Germinal center (tissue), 1 donor: ENCODE measurements around the gene C3.
A peak's percentile ranks its signal among the peaks of the same experiment; 100 is the strongest.
"Not testable (repeated sequence)": the region's sequence is repeated elsewhere in the genome, so short reads cannot be mapped to it uniquely, and the experiment has no call there.

Experiments used
- DNase-seq: peaks from one replicate; pipeline ENCODE4 v3.0.0; 2012; ENCODE audit warnings: mixed read lengths, low spot score

Gene C3

DNA sequence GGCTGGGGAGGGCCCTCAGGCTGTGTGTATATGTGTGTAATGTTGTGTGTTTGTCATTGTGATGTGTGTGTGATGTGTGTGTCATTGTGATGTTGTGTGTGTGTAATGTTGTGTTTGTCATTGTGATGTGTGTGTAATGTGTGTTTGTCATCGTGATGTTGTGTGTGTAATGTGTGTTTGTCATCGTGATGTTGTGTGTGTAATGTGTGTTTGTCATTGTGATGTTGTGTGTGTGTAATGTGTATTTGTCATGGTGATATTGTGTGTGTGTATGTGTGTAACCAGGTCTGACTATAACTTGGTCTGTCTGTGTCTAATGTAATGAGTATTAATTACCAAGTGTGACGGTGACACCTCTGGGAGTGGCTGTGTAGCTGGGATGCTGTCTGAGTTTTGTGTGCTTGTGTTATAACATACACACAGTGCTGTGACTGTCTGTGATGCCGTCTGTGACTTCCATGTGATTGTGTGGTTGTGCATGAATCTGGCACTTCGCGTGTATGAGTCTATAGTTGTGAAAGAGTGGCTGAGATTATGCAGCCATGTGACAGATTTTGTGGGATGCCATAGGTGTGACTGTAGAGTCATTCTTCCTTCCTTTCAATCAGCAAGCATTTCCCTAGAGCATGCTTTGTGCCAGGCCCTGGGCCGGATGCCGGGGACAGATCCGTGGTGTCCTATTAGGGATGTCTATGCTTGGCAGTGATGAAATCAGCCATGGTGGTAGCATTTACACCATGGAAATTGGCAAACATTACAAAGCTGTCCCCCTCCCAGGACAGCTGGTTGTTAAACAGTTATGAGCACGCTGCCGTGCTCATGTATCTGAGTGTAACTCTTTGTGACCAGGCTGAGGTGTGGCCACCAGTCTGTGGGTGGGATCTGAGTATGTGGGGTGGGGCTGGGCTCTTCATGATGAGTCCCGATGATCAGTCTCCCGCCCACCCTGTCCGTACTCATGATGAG lies 56.9 kb downstream of the C3 start:
- DNase-seq, result no peak

DNA sequence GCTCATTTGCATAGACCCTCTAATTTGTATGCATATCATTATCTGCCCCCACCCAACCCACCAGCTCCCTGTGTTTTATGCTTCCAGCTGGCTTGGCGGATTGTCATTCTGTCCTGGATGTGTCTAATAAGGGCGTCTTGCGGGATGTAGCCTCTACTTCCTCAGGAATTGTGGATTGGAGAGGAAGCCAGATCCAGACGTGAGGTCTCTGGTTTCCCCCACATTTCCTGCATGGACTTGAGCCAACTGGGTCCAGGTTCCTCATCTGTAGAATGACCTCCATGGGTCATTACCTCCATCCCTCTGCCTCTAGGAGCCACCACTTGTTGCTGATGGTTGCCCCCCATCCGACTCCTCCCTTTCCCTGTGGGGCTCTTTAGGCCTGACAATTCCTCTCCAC lies 57.7 kb downstream of the C3 start:
- no peak for DNase-seq

DNA sequence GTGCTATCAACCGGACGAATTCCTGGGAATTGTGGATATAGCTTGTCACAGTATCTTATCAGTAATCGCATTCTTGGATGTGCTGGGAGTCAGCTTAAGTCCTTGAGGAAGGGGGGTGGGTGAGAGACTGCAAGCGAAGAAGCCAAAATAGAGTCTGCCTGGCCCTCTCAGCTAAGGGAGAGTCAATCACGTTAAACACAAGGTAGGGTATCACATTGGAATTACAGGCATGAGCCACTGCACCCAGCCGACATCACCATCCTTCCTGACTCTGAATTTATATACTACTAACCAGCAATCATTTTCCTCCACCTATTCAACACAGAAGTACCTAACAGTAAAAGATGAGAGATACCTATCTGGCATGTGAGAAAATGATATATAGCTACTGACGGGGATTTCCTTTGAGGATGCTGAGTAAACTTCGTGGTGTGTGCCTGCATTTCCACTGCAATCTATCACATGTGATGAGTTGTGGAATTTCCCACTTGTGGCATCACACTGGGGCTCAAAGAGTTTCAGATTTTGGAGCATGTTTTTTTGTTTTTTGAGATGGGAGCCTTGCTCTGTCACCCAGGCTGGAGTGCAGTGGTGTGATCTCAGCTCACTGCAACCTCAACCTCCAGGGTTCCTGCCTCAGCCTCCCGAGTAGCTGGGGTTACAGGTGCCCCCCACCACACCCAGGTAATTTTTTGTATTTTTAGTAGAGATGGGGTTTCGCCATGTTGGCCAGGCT lies 58.8 kb downstream of the C3 start:
- DNase-seq, result not testable (repeated sequence)

DNA sequence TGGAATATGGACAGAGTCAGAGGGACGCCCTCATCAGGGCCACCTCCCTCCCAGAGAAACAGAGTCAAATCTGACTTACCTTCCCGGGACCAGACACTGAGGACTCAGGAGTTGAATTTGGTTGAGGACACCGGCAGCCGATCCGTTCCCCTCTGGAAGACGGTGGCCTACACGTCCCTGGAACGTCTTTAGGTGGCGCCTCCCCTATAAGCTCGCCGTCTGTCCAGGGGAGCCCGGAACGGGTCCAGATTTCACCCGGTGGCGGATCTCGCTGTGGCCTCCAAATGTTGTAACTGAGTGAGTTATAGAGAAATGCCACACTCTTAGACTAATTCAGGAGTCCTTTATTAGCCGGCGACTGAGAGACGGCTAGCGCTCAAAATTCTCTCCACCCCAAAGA lies 59.5 kb downstream of the C3 start:
- no peak for DNase-seq

DNA sequence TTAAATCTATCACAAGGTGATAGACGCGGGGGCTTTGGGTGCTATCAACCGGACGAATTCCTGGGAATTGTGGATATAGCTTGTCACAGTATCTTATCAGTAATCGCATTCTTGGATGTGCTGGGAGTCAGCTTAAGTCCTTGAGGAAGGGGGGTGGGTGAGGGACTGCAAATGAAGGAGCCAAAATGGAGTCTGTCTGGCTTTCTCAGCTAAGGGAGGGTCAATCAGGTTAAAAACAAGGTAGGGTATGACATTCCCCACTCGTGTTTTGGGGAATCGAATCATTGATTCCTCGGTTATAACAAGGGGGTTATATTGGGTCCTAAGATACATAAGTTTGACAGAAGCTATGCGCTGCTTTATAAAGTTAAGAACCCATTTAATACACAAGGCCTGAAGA lies 64.1 kb downstream of the C3 start:
- not testable (repeated sequence) for DNase-seq

DNA sequence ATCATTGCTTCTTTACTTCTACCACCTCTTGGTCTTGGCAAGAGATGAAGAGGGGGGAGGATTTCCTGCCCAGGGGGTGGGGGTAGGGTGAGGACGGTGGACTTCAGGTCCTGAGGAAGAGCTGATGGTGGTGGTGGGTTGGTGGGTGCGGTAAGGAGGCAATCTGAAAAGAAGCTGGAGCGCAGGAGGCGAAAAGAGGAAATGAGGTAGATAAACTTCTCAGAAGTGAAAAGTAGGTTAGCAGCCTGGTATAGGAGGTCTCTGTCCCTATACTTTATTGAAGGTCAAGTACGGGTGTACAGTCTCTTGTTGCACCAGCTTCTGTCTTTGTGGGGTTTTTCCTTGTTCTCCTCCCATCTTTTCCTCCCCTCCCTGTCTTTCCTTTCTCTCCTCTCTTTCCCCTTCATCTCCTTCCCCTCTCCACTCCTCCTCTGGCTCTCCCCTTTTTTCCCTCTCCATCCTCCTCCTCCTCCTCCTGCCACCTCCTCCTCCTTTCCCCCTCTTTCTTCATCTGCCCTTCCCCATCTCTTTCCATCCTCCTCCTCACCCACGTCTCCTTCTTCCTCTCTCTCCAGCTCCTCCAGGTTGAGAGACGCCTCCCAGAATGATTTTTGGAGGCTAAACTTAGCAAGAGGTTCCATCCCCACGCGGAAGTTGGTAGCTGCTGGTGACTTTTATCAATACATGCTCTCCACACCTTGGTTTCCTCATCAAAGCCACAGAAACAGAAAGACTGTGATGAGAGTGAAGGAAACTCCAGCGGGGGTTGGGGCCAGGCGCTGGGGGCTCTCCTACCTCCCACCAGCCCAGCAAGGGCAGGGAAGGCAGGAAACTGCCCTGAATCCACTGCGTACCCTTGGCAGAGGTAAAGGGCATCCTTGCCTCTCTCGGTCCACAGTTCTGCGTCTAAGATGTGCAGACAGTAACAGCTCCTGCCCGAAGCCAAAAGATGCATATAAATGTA lies 65.8 kb downstream of the C3 start:
- no peak for DNase-seq

DNA sequence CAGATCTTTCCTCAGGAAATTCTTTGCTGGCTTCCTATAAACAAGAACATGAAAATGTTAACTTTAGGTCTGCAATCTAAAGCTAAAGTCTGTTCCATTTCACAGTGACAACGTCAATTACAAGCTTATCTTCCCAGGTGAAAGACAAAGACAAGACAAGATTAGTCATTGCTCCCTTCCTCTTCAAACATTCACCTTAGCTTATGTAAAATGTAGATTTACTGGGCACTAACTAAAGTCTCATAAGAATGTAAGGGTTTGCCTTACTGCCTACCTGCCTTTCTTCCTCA lies 67.7 kb downstream of the C3 start:
- DNase-seq, result no peak

DNA sequence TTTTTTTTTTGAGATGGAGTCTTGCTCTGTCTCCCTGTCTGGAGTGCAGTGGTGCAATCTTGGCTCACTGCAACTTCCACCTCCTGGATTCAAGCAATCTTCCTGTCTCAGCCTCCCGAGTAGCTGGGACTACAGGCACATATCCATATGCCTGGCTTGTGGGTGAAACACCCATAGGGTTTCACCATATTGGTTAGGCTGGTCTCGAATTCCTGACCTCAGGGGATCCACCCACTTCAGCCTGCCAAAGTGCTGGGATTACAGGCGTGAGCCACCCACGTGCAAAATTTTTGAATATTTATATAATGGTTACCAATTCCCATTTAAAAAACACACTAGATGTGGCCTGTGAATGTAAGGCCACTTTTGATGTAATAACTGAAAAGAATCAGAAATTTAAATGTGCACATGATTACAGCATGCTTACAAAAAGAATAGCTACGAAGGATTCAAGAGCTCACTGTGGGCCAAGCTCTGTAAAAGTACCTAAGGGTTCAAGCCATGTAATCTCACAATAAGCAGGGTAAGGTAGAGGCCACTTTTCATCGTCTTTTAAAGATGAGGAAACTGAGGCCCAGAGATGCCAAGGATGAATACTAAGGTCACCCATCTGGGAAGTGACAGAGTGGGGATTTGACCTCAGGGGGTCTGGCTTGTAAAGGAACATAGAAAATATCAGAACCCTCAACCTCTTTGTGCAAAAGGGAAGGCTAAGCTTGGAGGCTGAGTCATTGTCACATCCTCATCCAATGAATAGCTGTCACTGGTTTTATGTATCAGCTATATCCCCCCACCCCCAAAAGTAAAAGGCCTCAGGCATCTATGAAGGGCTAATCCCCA lies 68.3 kb downstream of the C3 start:
- no peak for DNase-seq

DNA sequence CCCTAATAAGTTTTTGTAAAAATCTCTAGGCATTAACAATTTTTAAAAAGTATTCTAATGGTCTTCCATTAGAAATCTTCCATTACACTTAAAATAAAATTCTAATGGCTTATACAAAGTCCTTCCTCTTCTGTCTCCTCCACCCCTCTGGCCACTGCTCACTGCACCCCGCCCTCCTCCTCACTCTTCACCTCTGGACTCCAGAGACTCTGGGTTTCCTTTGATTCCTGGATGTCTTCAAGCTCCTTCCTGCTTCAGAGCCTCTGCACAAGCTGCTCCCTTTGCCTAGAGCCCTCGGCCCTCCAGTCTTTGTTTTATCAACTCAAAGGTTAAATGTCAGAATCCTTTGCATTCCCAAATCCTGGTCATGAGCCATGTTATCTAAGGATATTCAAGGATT lies 71.3 kb downstream of the C3 start:
- DNase-seq, result no peak

DNA sequence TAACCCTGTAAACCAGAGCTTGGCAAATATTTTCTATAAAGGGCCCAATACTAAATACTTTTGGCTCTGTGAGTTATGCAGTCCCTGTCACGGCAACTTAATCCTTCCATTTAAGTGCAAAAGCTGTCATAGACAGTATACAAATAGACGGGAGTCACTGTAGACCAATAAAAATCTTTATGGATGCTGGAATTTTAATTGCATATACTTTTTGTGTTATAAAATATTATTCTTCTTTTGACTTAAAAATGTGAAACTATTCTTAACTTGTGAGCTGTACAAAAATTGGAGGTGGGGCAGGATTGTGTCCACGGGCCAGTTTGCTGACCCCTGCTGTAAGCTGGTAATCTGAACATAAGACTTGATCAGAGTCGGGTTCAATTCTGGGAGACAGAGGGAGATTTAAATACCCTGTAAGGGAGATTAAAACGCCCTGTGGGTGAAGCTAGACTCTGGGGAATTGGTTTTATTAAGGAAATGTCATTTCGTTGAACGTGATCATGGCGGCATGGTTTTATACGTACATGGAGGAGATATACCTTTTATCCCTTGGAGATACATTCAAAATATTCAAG lies 72.2 kb downstream of the C3 start:
- DNase-seq, result no peak

DNA sequence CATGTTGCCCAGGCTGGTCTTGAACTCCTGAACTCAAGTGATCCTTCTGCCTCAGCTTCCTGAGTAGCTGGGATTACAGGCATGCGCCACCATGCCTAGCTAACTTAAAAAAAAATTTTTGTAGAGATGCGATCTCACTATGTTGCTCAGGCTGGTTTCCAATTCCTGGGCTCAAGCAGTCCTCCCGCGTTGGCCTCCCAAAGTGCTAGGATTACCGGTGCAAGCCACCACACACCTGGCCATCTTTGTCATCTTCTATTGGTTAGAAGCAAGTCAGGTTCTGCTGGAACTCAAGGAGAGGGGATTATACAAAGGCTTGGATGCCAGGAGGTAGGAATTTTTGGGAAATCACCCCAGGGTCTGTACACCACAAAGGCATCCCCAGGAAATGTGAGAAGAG lies 75.7 kb downstream of the C3 start:
- no peak for DNase-seq

DNA sequence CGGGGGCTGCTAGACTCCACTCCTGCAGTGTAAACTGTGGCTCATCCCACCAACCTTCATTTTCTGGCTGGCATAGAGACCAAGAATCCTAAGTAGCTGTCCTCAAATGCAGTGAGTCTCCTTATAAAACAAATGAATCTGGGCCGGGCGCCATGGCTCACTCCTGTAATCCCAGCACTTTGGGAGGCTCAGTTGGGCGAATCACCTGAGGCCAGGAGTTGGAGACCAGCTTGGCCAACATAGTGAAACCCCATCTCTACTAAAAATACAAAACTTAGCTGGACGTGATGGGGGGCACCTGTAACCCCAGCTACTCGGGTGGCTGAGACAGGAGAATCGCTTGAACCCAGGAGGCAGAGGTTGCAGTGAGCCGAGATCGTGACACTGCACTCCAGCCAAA lies 80.1 kb downstream of the C3 start:
- DNase-seq, result not testable (repeated sequence)

DNA sequence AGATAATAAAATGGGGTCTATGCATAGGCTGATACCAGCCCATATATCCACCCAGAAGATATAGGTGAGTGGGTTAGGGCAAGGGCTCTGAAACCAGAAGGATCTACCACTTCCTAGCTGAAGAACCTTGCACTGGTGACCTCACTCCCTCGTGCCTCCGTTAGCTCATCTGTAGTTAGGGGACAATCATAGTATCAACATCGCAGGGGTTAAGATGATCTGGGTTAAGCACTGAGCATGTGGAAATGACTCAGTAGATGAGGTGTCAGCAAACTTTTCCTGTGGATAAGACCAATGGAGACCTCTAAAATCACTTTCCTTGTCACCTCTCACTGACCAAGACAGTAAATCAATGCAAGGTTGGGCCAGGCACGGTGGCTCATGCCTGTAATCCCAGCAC lies 81.0 kb downstream of the C3 start:
- no peak for DNase-seq

DNA sequence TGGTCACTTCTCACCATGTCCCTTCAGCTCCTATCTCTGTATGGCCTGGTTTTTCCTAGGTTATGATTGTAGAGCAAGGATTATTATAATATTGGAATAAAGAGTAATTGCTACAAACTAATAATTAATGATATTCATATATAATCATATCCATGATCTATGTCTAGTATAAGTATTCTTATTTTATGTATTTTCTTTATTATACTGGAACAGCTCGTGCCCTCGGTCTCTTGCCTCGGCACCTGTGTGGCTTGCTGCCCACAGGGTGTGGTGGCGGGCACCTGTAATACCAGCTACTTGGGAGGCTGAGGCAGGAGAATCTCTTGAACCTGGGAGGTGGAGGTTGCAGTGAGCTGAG lies 87.0 kb downstream of the C3 start:
- not testable (repeated sequence) for DNase-seq

DNA sequence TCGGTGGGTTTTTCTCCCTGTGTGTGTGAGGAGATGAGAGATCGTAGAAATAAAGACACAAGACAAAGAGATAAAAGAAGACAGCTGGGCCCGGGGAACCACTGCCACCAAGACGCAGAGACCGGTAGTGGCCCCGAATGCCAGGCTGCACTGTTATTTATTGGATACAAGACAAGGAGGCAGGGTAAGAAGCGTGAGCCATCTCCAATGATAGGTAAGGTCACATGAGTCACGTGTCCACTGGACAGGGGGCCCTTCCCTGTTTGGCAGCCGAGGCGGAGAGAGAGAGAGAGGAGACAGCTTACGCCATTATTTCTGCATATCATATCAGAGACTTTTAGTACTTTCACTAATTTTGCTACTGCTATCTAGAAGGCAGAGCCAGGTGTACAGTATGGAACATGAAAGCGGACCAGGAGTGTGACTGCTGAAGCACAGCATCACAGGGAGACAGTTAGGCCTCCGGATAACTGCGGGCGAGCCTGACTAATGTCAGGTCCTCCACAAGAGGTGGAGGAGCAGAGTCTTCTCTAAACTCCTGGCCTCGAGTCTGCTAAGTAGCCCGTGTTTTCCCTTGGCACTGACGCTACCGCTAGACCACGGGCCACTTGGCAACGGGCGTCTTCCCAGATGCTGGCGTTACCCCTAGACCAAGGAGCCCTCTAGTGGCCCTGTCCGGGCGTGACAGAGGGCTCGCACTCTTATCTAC lies 87.5 kb downstream of the C3 start:
- DNase-seq, result not testable (repeated sequence)

DNA sequence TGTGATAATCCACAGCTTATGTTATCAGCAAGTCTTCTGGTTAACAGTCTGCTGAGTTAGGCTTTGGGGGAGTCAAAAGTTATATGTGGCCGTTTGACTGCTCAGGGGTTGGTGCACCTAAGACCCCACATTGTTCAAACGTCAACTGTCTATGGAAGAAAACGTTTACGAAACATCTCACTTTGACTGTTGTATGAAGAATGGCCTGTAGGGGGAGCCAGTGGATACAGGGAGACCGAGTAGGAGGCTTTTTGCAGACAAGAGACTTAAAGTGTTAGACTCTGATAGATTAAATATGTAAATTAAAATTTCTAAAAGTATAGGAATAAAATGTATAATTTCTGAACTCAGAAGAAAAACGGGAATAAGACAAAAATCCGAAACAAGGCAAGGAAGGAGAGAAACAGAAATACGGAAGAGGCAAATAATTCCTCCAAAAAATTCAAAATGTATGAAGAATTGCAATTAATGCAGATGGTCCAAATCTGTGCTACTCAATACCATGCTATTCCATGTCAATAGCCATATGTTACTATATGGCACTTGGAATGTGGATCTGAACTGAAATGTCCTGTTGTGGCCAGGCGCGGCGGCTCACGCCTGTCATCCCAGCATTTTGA lies 88.3 kb downstream of the C3 start:
- peak; percentile 56 for DNase-seq
